ENCODE results near the gene EIPR1. TPM values are rescaled to one million over a fixed set of nuclear protein-coding genes. Genes with fewer than 3 reads are reported as not detected.
"Not testable (repeated sequence)": the region's sequence is repeated elsewhere in the genome, so short reads cannot be mapped to it uniquely, and the experiment has no call there.

Gene EIPR1
- total RNA-seq, 1 experiment from 2014 or later, result 40.4 TPM

DNA sequence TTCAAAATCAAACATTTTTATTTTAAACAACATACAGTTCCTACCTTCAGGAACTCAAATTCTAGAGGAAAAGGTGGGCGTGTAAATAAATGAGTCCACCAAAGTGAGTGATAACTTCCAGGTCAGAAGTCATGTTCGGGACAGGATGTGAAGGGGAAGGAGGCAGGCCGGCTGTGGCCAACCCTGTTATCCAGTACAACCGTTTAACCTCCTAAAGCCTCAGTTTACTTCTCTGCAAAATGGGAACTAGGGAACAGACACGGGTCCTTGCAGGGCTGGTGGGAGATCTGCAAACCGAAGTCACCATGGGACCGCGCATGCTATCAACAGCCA, 373 bp downstream of the EIPR1 start:
- H4K20me1 ChIP-seq (ENCODE audit: insufficient read depth), result no peaks in the 10 kb centered on the region
- peak overlapping the region; percentile 97 for H3K4me2 ChIP-seq
- H3K4me1 ChIP-seq (replicated peaks; ENCODE audit: insufficient read depth), result peaks cover 30% of the 10 kb centered on the region
- ChIA-PET POLR2A (ENCODE audit: unreplicated experiment) (interaction anchor here (0.5 kb wide), 1 partner anchor 8 kb away, joined by 3 read pairs; no protein-coding TSS in a partner anchor), CTCF (interaction anchor here (0.6 kb wide), 1 partner anchor 181 kb away, joined by 6 read pairs; no protein-coding TSS in a partner anchor)
- H3F3A ChIP-seq (ENCODE audit: insufficient read depth, low read depth), result peaks cover 21% of the 10 kb centered on the region
- H3K27me3 ChIP-seq (ENCODE audit: insufficient read depth, low read depth), result no peaks in the 10 kb centered on the region
- H2AFZ ChIP-seq, result peak overlapping the region; percentile 89
- H3K36me3 ChIP-seq (ENCODE audit: low read depth), result peaks cover 5% of the 10 kb centered on the region; the same call in 1 of the 2 replicates
- no peaks in the 10 kb centered on the region for H3K9me2 ChIP-seq (ENCODE audit: insufficient read depth)
- intact Hi-C loops (cut with micrococcal nuclease; ENCODE audit: unreplicated experiment), result no loop called here
- no peak for TF ChIP-seq EZH2 (IDR thresholded peaks at IDR 0.05; ENCODE audit: low read depth)
- TF ChIP-seq, protein P1, sequence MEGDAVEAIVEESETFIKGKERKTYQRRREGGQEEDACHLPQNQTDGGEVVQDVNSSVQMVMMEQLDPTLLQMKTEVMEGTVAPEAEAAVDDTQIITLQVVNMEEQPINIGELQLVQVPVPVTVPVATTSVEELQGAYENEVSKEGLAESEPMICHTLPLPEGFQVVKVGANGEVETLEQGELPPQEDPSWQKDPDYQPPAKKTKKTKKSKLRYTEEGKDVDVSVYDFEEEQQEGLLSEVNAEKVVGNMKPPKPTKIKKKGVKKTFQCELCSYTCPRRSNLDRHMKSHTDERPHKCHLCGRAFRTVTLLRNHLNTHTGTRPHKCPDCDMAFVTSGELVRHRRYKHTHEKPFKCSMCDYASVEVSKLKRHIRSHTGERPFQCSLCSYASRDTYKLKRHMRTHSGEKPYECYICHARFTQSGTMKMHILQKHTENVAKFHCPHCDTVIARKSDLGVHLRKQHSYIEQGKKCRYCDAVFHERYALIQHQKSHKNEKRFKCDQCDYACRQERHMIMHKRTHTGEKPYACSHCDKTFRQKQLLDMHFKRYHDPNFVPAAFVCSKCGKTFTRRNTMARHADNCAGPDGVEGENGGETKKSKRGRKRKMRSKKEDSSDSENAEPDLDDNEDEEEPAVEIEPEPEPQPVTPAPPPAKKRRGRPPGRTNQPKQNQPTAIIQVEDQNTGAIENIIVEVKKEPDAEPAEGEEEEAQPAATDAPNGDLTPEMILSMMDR (conservative IDR thresholded peaks at IDR 0.05), result no peak
- H3K4me3 ChIP-seq, result peak overlapping the region; percentile 85
- BruUV-seq (replicated peaks), result TSS peak; percentile 40
- no peaks in the 10 kb centered on the region for H3K9me3 ChIP-seq (ENCODE audit: insufficient read depth, low read depth)
- peaks cover 59% of the 10 kb centered on the region for H3K79me2 ChIP-seq (ENCODE audit: low read depth)
- H3K27ac ChIP-seq, result peak overlapping the region; percentile 22
- peak in 1 of 2 experiments; percentile 62 for DNase-seq

DNA sequence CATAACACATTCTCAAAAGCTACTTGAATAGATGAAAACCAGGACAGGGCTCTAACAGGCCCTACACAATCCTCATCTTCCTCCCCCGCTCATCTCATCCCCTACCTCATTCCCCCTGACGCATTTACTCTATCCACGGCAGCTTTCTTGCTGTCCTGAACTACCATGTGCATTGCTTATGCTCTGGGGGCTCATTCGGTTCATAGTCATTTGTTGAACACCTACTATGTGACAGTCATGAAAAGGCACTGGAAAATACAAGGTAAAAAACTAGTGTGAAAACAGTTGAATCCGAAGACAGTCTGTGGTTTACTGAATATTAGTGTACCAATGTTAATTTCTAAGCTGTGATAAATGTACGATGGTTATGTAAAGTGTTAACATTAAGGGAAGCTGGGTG, 797 bp downstream of the EIPR1 start:
- ChIA-PET CTCF (no interaction called here), POLR2A (ENCODE audit: unreplicated experiment) (interaction anchor here (0.5 kb wide), 1 partner anchor 8 kb away, joined by 3 read pairs; no protein-coding TSS in a partner anchor)

DNA sequence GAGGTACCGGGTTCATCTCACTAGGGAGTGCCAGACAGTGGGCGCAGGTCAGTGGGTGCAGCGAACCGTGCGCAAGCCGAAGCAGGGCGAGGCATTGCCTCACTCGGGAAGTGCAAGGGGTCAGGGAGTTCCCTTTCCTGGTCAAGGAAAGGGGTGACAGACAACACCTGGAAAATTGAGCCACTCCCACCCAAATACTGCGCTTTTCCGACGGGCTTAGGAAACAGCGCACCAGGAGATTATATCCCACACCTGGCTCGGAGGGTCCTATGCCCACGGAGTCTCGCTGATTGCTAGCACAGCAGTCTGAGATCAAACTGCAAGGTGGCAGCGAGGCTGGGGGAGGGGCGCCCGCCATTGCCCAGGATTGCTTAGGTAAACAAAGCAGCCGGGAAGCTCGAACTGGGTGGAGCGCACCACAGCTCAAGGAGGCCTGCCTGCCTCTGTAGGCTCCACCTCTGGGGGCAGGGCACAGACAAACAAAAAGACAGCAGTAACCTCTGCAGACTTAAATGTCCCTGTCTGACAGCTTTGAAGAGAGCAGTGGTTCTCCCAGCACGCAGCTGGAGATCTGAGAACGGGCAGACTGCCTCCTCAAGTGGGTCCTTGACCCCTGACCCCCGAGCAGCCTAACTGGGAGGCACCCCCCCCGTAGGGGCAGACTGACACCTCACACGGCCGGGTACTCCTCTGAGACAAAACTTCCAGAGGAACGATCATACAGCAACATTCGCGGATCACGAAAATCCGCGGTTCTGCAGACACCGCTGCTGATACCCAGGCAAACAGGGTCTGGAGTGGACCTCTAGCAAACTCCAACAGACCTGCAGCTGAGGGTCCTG, 8.1 kb downstream of the EIPR1 start:
- TSS peak; percentile 52 for BruUV-seq (replicated peaks)
- H3K9me3 ChIP-seq (ENCODE audit: insufficient read depth, low read depth); H3K36me3 ChIP-seq (ENCODE audit: low read depth); intact Hi-C loops (cut with micrococcal nuclease; ENCODE audit: unreplicated experiment); CTCF ChIA-PET; H3K9me2 ChIP-seq (ENCODE audit: insufficient read depth); H3K27me3 ChIP-seq (ENCODE audit: insufficient read depth, low read depth); H4K20me1 ChIP-seq (ENCODE audit: insufficient read depth); H3K4me1 ChIP-seq (replicated peaks; ENCODE audit: insufficient read depth): not testable (repeated sequence)
- Histone ChIP-seq H3K4me3 (peak overlapping the region; percentile 58; the same call in 1 of the 2 replicates), H3F3A (ENCODE audit: insufficient read depth, low read depth) (peaks cover 16% of the 10 kb centered on the region), H2AFZ (peak overlapping the region; percentile 70; the same call in 1 of the 2 replicates), H3K79me2 (ENCODE audit: low read depth) (peaks cover 40% of the 10 kb centered on the region), H3K27ac (peak overlapping the region; percentile 85), H3K4me2 (peak overlapping the region; percentile 77; the same call in 1 of the 2 replicates)
- DNase-seq, result peak in 1 of 2 experiments; percentile 60
- POLR2A ChIA-PET (ENCODE audit: unreplicated experiment), result interaction anchor here (0.7 kb wide), 1 partner anchor 8 kb away, joined by 3 read pairs; no protein-coding TSS in a partner anchor

More for the DNA sequence above, 797 bp downstream of the EIPR1 start:
- 0 out of 2 replicates have a peak, but pooled peaks cover 4% of the 10 kb centered on the region for H3K36me3 ChIP-seq (ENCODE audit: low read depth)
- no peaks in the 10 kb centered on the region for H3K9me2 ChIP-seq (ENCODE audit: insufficient read depth)
- no peak overlapping the region; the same call in 1 of the 2 replicates for H3K27ac ChIP-seq
- H4K20me1 ChIP-seq (ENCODE audit: insufficient read depth), result no peaks in the 10 kb centered on the region
- TF ChIP-seq, protein P1 (conservative IDR thresholded peaks at IDR 0.05), result no peak
- no peak for TF ChIP-seq EZH2 (IDR thresholded peaks at IDR 0.05; ENCODE audit: low read depth)
- intact Hi-C loops (cut with micrococcal nuclease; ENCODE audit: unreplicated experiment), result no loop called here
- H3K79me2 ChIP-seq (ENCODE audit: low read depth), result peaks cover 55% of the 10 kb centered on the region
- peak overlapping the region; percentile 89 for H2AFZ ChIP-seq
- H3K27me3 ChIP-seq (ENCODE audit: insufficient read depth, low read depth), result no peaks in the 10 kb centered on the region
- peak overlapping the region; percentile 85 for H3K4me3 ChIP-seq
- no peak for DNase-seq
- no peaks in the 10 kb centered on the region for H3K9me3 ChIP-seq (ENCODE audit: insufficient read depth, low read depth)
- peaks cover 30% of the 10 kb centered on the region for H3K4me1 ChIP-seq (replicated peaks; ENCODE audit: insufficient read depth)
- no TSS peak for BruUV-seq (replicated peaks)
- H3F3A ChIP-seq (ENCODE audit: insufficient read depth, low read depth), result peaks cover 21% of the 10 kb centered on the region
- H3K4me2 ChIP-seq, result peak overlapping the region; percentile 97
